Mesendoderm (in vitro differentiated cells): ENCODE data around the gene APP.

Experiments used
- DNase-seq: peaks from one replicate; pipeline ENCODE4 v3.0.0; 2013
- H2AK5ac ChIP-seq: 2 replicates; pipeline ENCODE4 v1.6.1; 2013; ENCODE audit warnings: low read length, inconsistent platforms
- H2BK120ac ChIP-seq: 2 replicates; pipeline ENCODE4 v1.6.1; 2013; ENCODE audit warnings: low read depth, mild to moderate bottlenecking, low read length, moderate library complexity, mixed read lengths
- H2BK15ac ChIP-seq: replicated peaks from 2 replicates; pipeline ENCODE4 v1.6.1; 2013; ENCODE audit warnings: low read depth, mild to moderate bottlenecking, moderate library complexity
- H2BK5ac ChIP-seq: 2 replicates; pipeline ENCODE4 v1.6.1; 2013; ENCODE audit warnings: low read length, inconsistent platforms
- H3K18ac ChIP-seq: 2 replicates; pipeline ENCODE4 v1.6.1; 2013; ENCODE audit warnings: mild to moderate bottlenecking, low read length, mixed read lengths
- H3K23ac ChIP-seq: one replicate; pipeline ENCODE4 v1.6.1; 2013; ENCODE audit warnings: low read length
- H3K27ac ChIP-seq: 2 replicates; pipeline ENCODE4 v1.5.1; 2013; ENCODE audit warnings: low read depth, mild to moderate bottlenecking, inconsistent platforms, low read length, moderate library complexity
- H3K27me3 ChIP-seq: 2 replicates; pipeline ENCODE4 v1.6.1; 2013; ENCODE audit warnings: low read length, control low read depth, mild to moderate bottlenecking, inconsistent platforms; ENCODE audit not compliant: insufficient read depth, poor library complexity
- H3K36me3 ChIP-seq: 2 replicates; pipeline ENCODE4 v1.6.1; 2013; ENCODE audit warnings: low read length, inconsistent platforms; ENCODE audit not compliant: control insufficient read depth, insufficient read depth
- H3K4ac ChIP-seq: one replicate; pipeline ENCODE4 v1.6.1; 2013; ENCODE audit warnings: low read depth, mild to moderate bottlenecking, low read length, moderate library complexity
- H3K4me1 ChIP-seq: 2 replicates; pipeline ENCODE4 v1.6.1; 2013; ENCODE audit warnings: low read depth, low read length, inconsistent platforms; ENCODE audit not compliant: control insufficient read depth
- H3K4me2 ChIP-seq: 2 replicates; pipeline ENCODE4 v1.6.1; 2013; ENCODE audit warnings: low read length
- H3K4me3 ChIP-seq: 2 replicates; pipeline ENCODE4 v1.5.1; 2013; ENCODE audit warnings: mild to moderate bottlenecking, low read length
- H3K56ac ChIP-seq: one replicate; pipeline ENCODE4 v1.6.1; 2013; ENCODE audit warnings: low read length
- H3K79me1 ChIP-seq: 2 replicates; pipeline ENCODE4 v1.6.1; 2013; ENCODE audit warnings: low read length, inconsistent platforms
- H3K79me2 ChIP-seq: 2 replicates; pipeline ENCODE4 v1.6.1; 2013; ENCODE audit warnings: mild to moderate bottlenecking, low read length; ENCODE audit not compliant: control insufficient read depth, insufficient read depth
- H3K9ac ChIP-seq: 2 replicates; pipeline ENCODE4 v1.6.1; 2013; ENCODE audit warnings: low read length, inconsistent platforms
- H4K5ac ChIP-seq: one replicate; pipeline ENCODE4 v1.6.1; 2013; ENCODE audit warnings: low read length
- H4K8ac ChIP-seq: one replicate; pipeline ENCODE4 v1.6.1; 2013; ENCODE audit warnings: low read depth, mild to moderate bottlenecking, control low read depth, low read length, moderate library complexity
- WGBS: extraction: QIAGEN DNeasy Blood & Tissue Kit; methylation state at CpG from one replicate; pipeline ENCODE4 v1.1.7; 2013; ENCODE audit warnings: low lambda C conversion rate, missing lambda C conversion rate; ENCODE audit not compliant: insufficient coverage; ENCODE audit errors: extremely low coverage; 5-methylcytosine and 5-hydroxymethylcytosine counted together

The APP gene

DNA sequence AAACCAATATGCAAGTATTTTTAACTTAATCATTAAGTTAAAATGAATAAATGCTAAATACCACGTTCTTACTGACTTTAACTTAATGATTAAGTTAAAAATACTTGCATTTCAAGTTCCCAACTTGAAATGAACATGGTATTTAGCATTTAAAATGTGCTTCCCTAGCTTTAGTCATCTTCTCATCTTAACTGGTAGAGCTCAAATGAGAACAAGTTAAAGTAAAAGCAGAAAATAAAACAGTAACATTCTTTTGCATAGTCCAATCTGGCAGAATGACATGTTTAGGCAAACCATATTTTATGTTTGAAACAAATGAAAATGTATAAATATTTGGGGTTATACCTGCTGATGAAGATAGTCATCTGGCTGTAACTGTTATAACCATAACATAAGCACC lies 186.0 kb downstream of the APP start:
- Histone ChIP-seq H2BK120ac (no peak overlapping the region), H2BK5ac (no peak overlapping the region), H3K27ac (no peak overlapping the region), H4K8ac (no peak overlapping the region), H3K36me3 (peaks cover 10% of the 10 kb centered on the region), H3K27me3 (no peaks in the 10 kb centered on the region), H3K18ac (no peak overlapping the region), H2BK15ac (no peak overlapping the region), H3K4me2 (no peak overlapping the region), H3K79me2 (no peaks in the 10 kb centered on the region), H3K56ac (no peak overlapping the region), H3K4ac (no peak overlapping the region), H4K5ac (no peak overlapping the region), H3K79me1 (peaks cover 8% of the 10 kb centered on the region), H2AK5ac (no peak overlapping the region), H3K4me1 (no peaks in the 10 kb centered on the region), H3K9ac (no peak overlapping the region), H3K23ac (no peak overlapping the region), H3K4me3 (no peak overlapping the region)
- no CpG with 5 or more reads among the region's 1 CpG for WGBS
- DNase-seq = no peak

DNA sequence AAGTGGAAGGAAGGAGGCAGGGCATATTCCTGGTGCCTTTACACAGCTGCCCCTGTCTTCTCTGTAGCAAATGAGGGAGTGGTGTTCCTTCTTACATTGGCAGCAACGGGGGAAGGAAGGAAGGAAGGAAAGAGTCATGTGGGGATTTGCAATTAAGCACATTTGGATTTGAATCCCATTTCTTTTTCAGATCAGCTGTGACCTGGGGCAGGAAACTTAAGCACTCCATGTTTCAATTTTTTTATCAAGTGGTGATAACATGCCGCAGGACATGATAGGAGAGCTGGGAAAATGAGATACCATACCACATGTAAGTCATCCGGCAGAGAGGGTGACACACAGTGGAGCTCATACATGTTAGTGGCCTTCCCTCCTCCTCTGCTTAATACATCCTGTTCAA lies 186.8 kb downstream of the APP start:
- Histone ChIP-seq H3K27me3 (no peaks in the 10 kb centered on the region), H3K9ac (no peak overlapping the region), H3K79me2 (no peaks in the 10 kb centered on the region), H3K79me1 (peaks cover 5% of the 10 kb centered on the region), H3K4me3 (no peak overlapping the region), H2BK5ac (no peak overlapping the region), H3K4me2 (no peak overlapping the region), H2BK15ac (no peak overlapping the region), H2AK5ac (no peak overlapping the region), H4K8ac (no peak overlapping the region), H3K4me1 (no peaks in the 10 kb centered on the region), H3K56ac (peak overlapping the region; percentile 5), H3K18ac (no peak overlapping the region), H2BK120ac (no peak overlapping the region), H3K4ac (no peak overlapping the region), H3K27ac (no peak overlapping the region), H4K5ac (no peak overlapping the region), H3K23ac (no peak overlapping the region), H3K36me3 (peaks cover 7% of the 10 kb centered on the region)
- WGBS = no CpG with 5 or more reads among the region's 3 CpGs
- peak; percentile 39 for DNase-seq

DNA sequence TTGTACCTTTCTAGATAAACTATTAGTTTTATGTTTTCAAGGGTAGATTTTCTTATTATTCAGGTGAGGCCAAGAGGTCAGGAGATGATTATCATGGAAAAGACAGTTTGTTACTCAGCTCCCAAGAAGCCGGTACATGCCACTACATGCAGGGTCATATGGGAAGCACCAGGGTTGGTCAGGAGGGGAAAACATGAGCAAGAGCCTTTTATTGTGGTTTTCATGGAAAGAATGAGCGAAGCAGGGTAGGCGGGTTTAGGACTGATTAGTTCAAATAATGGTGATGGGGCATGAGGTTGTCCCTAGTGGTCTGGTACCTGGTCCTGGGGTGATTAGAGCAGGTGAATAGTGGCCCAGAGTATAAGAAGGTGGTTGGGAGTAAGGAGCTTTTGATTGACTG lies 189.9 kb downstream of the APP start:
- H3K4ac ChIP-seq = no peak overlapping the region
- no peak overlapping the region for H4K5ac ChIP-seq
- H2BK120ac ChIP-seq = no peak overlapping the region
- H3K56ac ChIP-seq = no peak overlapping the region
- H3K4me1 ChIP-seq = no peaks in the 10 kb centered on the region
- H3K79me2 ChIP-seq = no peaks in the 10 kb centered on the region
- H3K9ac ChIP-seq = no peak overlapping the region
- no peak overlapping the region for H2BK5ac ChIP-seq
- H2AK5ac ChIP-seq = no peak overlapping the region
- peaks cover 6% of the 10 kb centered on the region for H3K36me3 ChIP-seq
- H3K23ac ChIP-seq = no peak overlapping the region
- H3K79me1 ChIP-seq = peaks cover 3% of the 10 kb centered on the region
- no peak overlapping the region for H2BK15ac ChIP-seq
- no peak overlapping the region for H4K8ac ChIP-seq
- no peak for DNase-seq
- no peaks in the 10 kb centered on the region for H3K27me3 ChIP-seq
- no CpG with 5 or more reads among the region's 3 CpGs for WGBS
- H3K27ac ChIP-seq = no peak overlapping the region
- H3K18ac ChIP-seq = no peak overlapping the region
- no peak overlapping the region for H3K4me3 ChIP-seq
- H3K4me2 ChIP-seq = no peak overlapping the region

DNA sequence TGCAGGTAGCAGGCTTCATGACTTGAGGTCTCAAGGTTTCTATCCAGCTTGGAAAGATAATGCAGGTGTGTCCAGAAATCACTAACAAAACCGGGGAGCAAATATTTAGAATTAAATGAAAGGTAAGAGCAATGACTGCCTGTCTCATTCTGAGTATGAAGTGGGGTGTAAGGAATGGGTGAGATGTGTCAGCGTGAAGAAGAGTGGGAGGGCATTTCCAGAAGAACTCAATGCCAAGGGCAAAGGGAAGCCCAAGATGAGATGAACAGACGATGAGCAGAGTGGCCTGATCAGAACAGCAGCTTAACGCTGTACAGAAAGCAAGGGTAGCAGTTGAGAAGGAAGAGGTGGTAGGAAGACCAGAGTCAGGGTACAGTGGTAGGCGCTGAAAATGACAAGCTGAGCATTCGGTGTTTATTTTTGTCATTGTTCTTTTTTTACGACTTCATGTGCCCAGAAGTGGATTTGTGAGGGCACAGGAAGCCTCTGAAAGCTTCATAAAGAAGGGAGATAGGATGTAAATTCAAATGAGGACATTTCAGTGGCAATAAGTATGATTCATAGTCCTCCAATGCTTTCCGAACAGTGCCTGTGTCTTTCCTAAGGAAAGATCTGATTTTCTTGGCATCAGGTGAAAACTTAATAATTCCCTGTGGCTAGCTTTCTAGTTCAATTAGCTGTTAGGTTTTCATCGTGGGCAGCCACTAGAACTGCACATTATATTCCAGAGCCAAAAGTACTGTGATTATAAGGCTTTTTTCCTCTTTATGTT lies 190.5 kb downstream of the APP start:
- H3K36me3 ChIP-seq = peaks cover 7% of the 10 kb centered on the region

DNA sequence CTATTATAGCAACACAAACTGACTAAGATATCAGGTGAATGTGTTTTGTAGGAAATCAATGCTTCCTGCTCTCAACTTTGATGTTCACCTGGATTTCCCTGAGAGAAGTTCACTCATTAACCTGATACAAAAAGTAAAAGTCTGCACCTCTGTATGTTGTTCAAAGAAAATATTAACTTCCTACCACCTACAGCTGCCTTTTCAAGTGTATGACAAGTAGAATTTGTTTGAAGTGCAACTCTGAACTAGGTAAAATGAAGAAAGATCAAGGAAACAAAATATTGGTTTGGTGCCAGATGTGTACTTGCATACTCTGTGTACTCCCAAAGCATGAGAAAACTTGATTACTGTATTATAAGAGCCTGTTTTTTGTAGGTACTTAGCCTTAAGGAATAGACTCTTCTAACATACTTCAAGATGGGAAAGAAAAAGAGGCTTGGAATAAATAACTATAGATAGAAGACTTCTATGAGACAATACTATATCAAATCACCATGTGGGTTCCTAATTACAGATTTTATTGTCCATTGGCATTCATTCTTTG lies 193.4 kb downstream of the APP start:
- H3K36me3 ChIP-seq = peaks cover 10% of the 10 kb centered on the region
- H3K79me1 ChIP-seq = peaks cover 2% of the 10 kb centered on the region
- no peak overlapping the region for H2BK5ac ChIP-seq
- H4K8ac ChIP-seq = no peak overlapping the region
- H3K56ac ChIP-seq = no peak overlapping the region
- no peak overlapping the region for H2AK5ac ChIP-seq
- no peak overlapping the region for H3K27ac ChIP-seq
- no peaks in the 10 kb centered on the region for H3K4me1 ChIP-seq
- no peak overlapping the region for H2BK15ac ChIP-seq
- no peak overlapping the region for H3K9ac ChIP-seq
- H3K4ac ChIP-seq = no peak overlapping the region
- DNase-seq = no peak
- H4K5ac ChIP-seq = no peak overlapping the region
- H3K23ac ChIP-seq = no peak overlapping the region
- no peak overlapping the region for H3K4me2 ChIP-seq
- no peak overlapping the region for H3K4me3 ChIP-seq
- H3K18ac ChIP-seq = no peak overlapping the region
- H3K79me2 ChIP-seq = peaks cover 1% of the 10 kb centered on the region
- H2BK120ac ChIP-seq = no peak overlapping the region
- H3K27me3 ChIP-seq = no peaks in the 10 kb centered on the region

More for the DNA sequence above, 190.5 kb downstream of the APP start:
- Histone ChIP-seq H3K79me2 (no peaks in the 10 kb centered on the region), H4K8ac (no peak overlapping the region), H3K18ac (no peak overlapping the region), H3K56ac (no peak overlapping the region), H2BK120ac (no peak overlapping the region), H3K27me3 (no peaks in the 10 kb centered on the region), H3K23ac (no peak overlapping the region), H2BK5ac (no peak overlapping the region), H3K4me3 (no peak overlapping the region), H3K4me1 (no peaks in the 10 kb centered on the region), H4K5ac (no peak overlapping the region), H3K27ac (no peak overlapping the region), H2AK5ac (no peak overlapping the region), H3K9ac (no peak overlapping the region), H3K4ac (no peak overlapping the region), H2BK15ac (no peak overlapping the region), H3K79me1 (peaks cover 3% of the 10 kb centered on the region), H3K4me2 (no peak overlapping the region)
- no CpG with 5 or more reads among the region's 9 CpGs for WGBS
- DNase-seq = no peak

DNA sequence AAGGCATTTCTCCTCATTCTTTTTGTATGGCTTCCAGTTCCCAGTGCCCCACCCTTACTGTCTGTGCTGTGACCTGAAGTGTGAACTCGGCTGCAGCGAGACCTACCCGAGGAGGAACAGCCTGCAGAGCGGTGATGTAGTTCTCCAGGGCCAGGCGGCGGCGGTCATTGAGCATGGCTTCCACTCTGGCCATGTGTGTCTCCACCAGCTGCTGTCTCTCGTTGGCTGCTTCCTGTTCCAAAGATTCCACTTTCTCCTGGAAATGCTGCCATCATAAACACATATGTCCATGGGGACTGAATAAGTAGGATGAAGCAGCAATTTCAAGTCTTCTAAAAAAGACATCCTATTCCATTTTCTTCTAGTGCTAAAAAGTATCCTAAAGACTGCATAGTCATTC lies 195.6 kb downstream of the APP start:
- WGBS = no CpG with 5 or more reads among the region's 8 CpGs
- Histone ChIP-seq H3K79me1 (peaks cover 5% of the 10 kb centered on the region), H3K36me3 (peaks cover 13% of the 10 kb centered on the region)

More for the DNA sequence above, 195.6 kb downstream of the APP start:
- no peak overlapping the region for H4K5ac ChIP-seq
- no peak overlapping the region for H3K18ac ChIP-seq
- no peak overlapping the region for H2AK5ac ChIP-seq
- no peaks in the 10 kb centered on the region for H3K27me3 ChIP-seq
- H4K8ac ChIP-seq = no peak overlapping the region
- no peak for DNase-seq
- H3K4ac ChIP-seq = no peak overlapping the region
- no peak overlapping the region for H3K4me2 ChIP-seq
- H3K23ac ChIP-seq = no peak overlapping the region
- no peak overlapping the region for H3K56ac ChIP-seq
- no peak overlapping the region for H3K27ac ChIP-seq
- no peak overlapping the region for H2BK15ac ChIP-seq
- H2BK120ac ChIP-seq = no peak overlapping the region
- no peaks in the 10 kb centered on the region for H3K4me1 ChIP-seq
- peaks cover 5% of the 10 kb centered on the region for H3K79me2 ChIP-seq
- no peak overlapping the region for H3K4me3 ChIP-seq
- no peak overlapping the region for H3K9ac ChIP-seq
- no peak overlapping the region for H2BK5ac ChIP-seq
